DND-41 (cell line): Measurements from ENCODE around the gene CDC20.

Experiments used
- ATAC-seq: fragments of 200-7000 bp; cut with Tn5 transposase; 3 replicates; pipeline ENCODE4 v1.9.1; 2021; ENCODE audit warnings: low read depth; ENCODE audit not compliant: insufficient read depth
- DNase-seq: peaks from one replicate; pipeline ENCODE4 v3.0.0-alpha.2; 2020
- H2AFZ ChIP-seq: 2 replicates; pipeline ENCODE4 v1.6.0; 2012; ENCODE audit warnings: low read depth, low read length
- H3K27ac ChIP-seq: 2 replicates; pipeline ENCODE4 v1.5.1; 2012; ENCODE audit warnings: low read length, inconsistent platforms
- H3K27me3 ChIP-seq: fragments of 200-600 bp; sonication (generic); 2 replicates; pipeline ENCODE4 v1.6.0; 2012; ENCODE audit warnings: low read length, mild to moderate bottlenecking, inconsistent platforms; ENCODE audit not compliant: insufficient read depth, poor library complexity
- H3K36me3 ChIP-seq: 2 replicates; pipeline ENCODE4 v1.5.1; 2012; ENCODE audit warnings: low read length, inconsistent platforms; ENCODE audit not compliant: insufficient read depth
- H3K4me1 ChIP-seq: 2 replicates; pipeline ENCODE4 v1.5.1; 2012; ENCODE audit warnings: mild to moderate bottlenecking, low read length; ENCODE audit not compliant: insufficient read depth
- H3K4me2 ChIP-seq: 2 replicates; pipeline ENCODE4 v1.6.0; 2012; ENCODE audit warnings: mild to moderate bottlenecking, moderate library complexity, low read length, inconsistent platforms; ENCODE audit not compliant: insufficient read depth
- H3K4me3 ChIP-seq, 2 experiments: fragments of 200-600 bp in 1 of 2; shearing (Covaris generic) in 1 of 2; 2 replicates each; pipeline ENCODE4 v1.5.1; 2012 to 2016; ENCODE audit warnings: inconsistent platforms in 2 of 2, low read length in 2 of 2, mild to moderate bottlenecking in 2 of 2, low read depth in 1 of 2, moderate library complexity in 1 of 2
- H3K79me2 ChIP-seq: 2 replicates; pipeline ENCODE4 v1.6.0; 2012; ENCODE audit warnings: low read length, inconsistent platforms; ENCODE audit not compliant: insufficient read depth
- H3K9ac ChIP-seq: 2 replicates; pipeline ENCODE4 v1.6.0; 2012; ENCODE audit warnings: low read depth, mild to moderate bottlenecking, inconsistent platforms, low read length, moderate library complexity
- H3K9me3 ChIP-seq: 2 replicates; pipeline ENCODE4 v1.5.1; 2012; ENCODE audit warnings: low read length, moderate library complexity, mild to moderate bottlenecking, inconsistent platforms; ENCODE audit not compliant: insufficient read depth, severe bottlenecking
- H4K20me1 ChIP-seq: 2 replicates; pipeline ENCODE4 v1.6.0; 2012; ENCODE audit warnings: low read length; ENCODE audit not compliant: insufficient read depth
- CTCF ChIP-seq: IDR thresholded peaks from 2 replicates; pipeline ENCODE4 v1.5.1; 2012; ENCODE audit warnings: borderline replicate concordance, low read length, moderate library complexity, mild to moderate bottlenecking; ENCODE audit not compliant: poor library complexity, severe bottlenecking; ENCODE audit errors: extremely low read depth
- EZH2 ChIP-seq: IDR thresholded peaks from 3 replicates; pipeline ENCODE4 v1.6.1; 2012; ENCODE audit warnings: borderline replicate concordance, low read depth, mild to moderate bottlenecking, moderate library complexity, low read length, inconsistent platforms; ENCODE audit not compliant: severe bottlenecking

Gene CDC20

DNA sequence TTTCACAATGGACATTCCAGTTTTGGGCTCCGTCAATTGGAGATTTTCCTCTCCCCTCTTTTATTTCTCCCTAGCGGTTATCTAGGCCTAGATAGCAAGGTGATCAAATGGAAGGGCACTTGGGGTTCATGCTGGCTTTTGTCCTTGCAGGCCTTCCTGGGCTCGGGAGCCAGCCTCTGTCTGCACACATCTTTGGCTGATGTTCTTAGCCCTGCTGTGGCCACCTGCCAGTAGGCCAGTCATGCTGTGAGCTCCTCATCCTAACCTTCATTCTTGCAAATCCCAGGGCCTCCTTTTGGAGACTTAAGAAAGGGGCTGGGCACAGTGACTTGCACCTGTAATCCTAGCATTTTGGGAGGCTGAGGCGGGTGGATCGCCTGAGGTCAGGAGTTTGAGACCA lies 44.5 kb upstream of the CDC20 start:
- no peaks in the 10 kb centered on the region for H3K79me2 ChIP-seq
- no peak overlapping the region for H3K9ac ChIP-seq
- H3K9me3 ChIP-seq = no peaks in the 10 kb centered on the region
- H3K4me3 ChIP-seq = no peak overlapping the region
- H3K4me2 ChIP-seq = no peak overlapping the region
- no peak for TF ChIP-seq CTCF
- TF ChIP-seq EZH2 = no peak
- no peaks in the 10 kb centered on the region for H3K4me1 ChIP-seq
- H3K36me3 ChIP-seq = no peaks in the 10 kb centered on the region
- H4K20me1 ChIP-seq = no peaks in the 10 kb centered on the region
- H3K27ac ChIP-seq = no peak overlapping the region
- H2AFZ ChIP-seq = no peak overlapping the region
- no peak for DNase-seq
- no peaks in the 10 kb centered on the region for H3K27me3 ChIP-seq
- ATAC-seq = no peak

GRCh38 chr1:43315481-43315880 lies 43.3 kb upstream of the CDC20 start:
- DNase-seq (no peak), ATAC-seq (no peak)
- TF ChIP-seq CTCF (no peak), EZH2 (no peak)
- Histone ChIP-seq H3K27me3 (no peaks in the 10 kb centered on the region), H3K4me3 (no peak overlapping the region), H3K4me1 (no peaks in the 10 kb centered on the region), H4K20me1 (no peaks in the 10 kb centered on the region), H3K9ac (no peak overlapping the region), H3K79me2 (no peaks in the 10 kb centered on the region), H2AFZ (no peak overlapping the region), H3K36me3 (no peaks in the 10 kb centered on the region), H3K27ac (no peak overlapping the region), H3K9me3 (no peaks in the 10 kb centered on the region), H3K4me2 (no peak overlapping the region)

DNA sequence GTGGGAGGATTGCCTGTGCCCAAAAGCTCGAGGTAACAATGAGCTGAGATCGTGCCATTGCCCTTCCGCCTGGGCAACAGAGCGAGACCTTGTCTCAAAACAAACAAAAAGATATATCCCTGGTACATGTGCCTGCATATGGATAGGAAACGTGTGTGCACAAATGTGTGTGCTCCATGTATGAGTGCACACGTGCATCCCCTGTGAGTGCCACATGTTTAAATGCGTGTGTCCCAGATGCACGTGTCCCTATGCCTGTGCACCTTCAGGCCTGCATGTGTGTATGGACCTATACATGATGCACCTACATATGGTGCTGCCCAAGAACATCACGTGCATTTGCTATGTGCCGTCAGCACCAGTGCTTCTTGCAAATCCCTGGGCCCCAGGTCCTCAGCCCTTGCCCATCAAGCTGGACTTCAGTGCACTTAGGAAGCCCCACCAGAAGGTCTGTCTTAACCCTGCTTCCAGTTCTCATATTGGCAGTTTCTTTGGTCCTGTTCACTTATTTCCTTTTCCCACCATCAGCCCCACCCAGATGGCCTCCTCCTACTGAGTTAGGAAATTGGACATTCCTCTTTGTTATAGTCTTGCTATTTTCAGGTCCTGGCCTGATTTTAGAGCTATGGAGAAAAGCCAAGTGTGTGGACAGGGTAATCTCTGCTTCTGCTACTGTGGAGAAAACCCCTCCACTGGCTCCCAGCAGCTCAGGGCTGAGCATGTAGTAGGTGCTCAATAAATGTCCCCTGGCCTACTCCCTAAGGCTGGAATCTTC lies 42.6 kb upstream of the CDC20 start:
- no peak overlapping the region for H3K4me3 ChIP-seq
- no peaks in the 10 kb centered on the region for H4K20me1 ChIP-seq
- ATAC-seq = no peak
- no peak overlapping the region for H3K27ac ChIP-seq
- H3K79me2 ChIP-seq = no peaks in the 10 kb centered on the region
- H2AFZ ChIP-seq = no peak overlapping the region
- no peak overlapping the region for H3K4me2 ChIP-seq
- no peaks in the 10 kb centered on the region for H3K9me3 ChIP-seq
- H3K36me3 ChIP-seq = no peaks in the 10 kb centered on the region
- no peaks in the 10 kb centered on the region for H3K4me1 ChIP-seq
- DNase-seq = no peak
- no peak overlapping the region for H3K9ac ChIP-seq
- TF ChIP-seq CTCF (no peak), EZH2 (no peak)
- no peaks in the 10 kb centered on the region for H3K27me3 ChIP-seq
